KMS-11 (cell line): Measurements from ENCODE around the gene DPEP1.

Experiments
- H2AFZ ChIP-seq: fragments of 200-600 bp; sonication (generic); 2 replicates; pipeline ENCODE4 v1.6.1; 2016; ENCODE audit warnings: antibody characterized with exemption, mixed run types, low read depth
- H3K27ac ChIP-seq: fragments of 200-600 bp; sonication (generic); 2 replicates; pipeline ENCODE4 v1.6.1; 2016; ENCODE audit warnings: mild to moderate bottlenecking, mixed run types
- H3K27me3 ChIP-seq: fragments of 200-600 bp; sonication (generic); 2 replicates; pipeline ENCODE4 v1.6.1; 2017; ENCODE audit warnings: mild to moderate bottlenecking, low read depth, mixed run types, moderate library complexity; ENCODE audit not compliant: insufficient read depth
- H3K36me3 ChIP-seq: fragments of 200-600 bp; sonication (generic); 2 replicates; pipeline ENCODE4 v1.6.1; 2017; ENCODE audit warnings: mild to moderate bottlenecking, mixed run types; ENCODE audit not compliant: insufficient read depth
- H3K4me1 ChIP-seq: fragments of 200-600 bp; sonication (generic); 2 replicates; pipeline ENCODE4 v1.6.1; 2016; ENCODE audit warnings: mild to moderate bottlenecking, low read depth, mixed run types; ENCODE audit not compliant: poor library complexity, severe bottlenecking
- H3K4me2 ChIP-seq: fragments of 200-600 bp; sonication (generic); 2 replicates; pipeline ENCODE4 v1.7.0; 2016; ENCODE audit warnings: mild to moderate bottlenecking, mixed run types
- H3K4me3 ChIP-seq: fragments of 200-600 bp; sonication (generic); IDR thresholded peaks from 2 replicates; pipeline ENCODE4 v1.6.1; 2017; ENCODE audit warnings: low read depth, low read length, mixed read lengths; ENCODE audit not compliant: insufficient read depth
- H3K79me2 ChIP-seq: fragments of 200-600 bp; sonication (generic); 2 replicates; pipeline ENCODE4 v1.6.1; 2016; ENCODE audit warnings: low read depth, mixed run types; ENCODE audit not compliant: insufficient read depth
- H3K9ac ChIP-seq: fragments of 200-600 bp; sonication (generic); 2 replicates; pipeline ENCODE4 v1.6.1; 2016; ENCODE audit warnings: mild to moderate bottlenecking, mixed run types
- H4K20me1 ChIP-seq: fragments of 200-600 bp; sonication (generic); 2 replicates; pipeline ENCODE4 v1.6.1; 2016; ENCODE audit warnings: mild to moderate bottlenecking, mixed run types; ENCODE audit not compliant: insufficient read depth
- TF ChIP-seq, protein P1 (sequence below): fragments of 200-600 bp; sonication (generic); conservative IDR thresholded peaks from 2 replicates; pipeline ENCODE4 v1.6.1; 2017; ENCODE audit warnings: low read depth, mild to moderate bottlenecking, antibody characterized with exemption, low read length, moderate library complexity, mixed read lengths

The DPEP1 gene

DNA sequence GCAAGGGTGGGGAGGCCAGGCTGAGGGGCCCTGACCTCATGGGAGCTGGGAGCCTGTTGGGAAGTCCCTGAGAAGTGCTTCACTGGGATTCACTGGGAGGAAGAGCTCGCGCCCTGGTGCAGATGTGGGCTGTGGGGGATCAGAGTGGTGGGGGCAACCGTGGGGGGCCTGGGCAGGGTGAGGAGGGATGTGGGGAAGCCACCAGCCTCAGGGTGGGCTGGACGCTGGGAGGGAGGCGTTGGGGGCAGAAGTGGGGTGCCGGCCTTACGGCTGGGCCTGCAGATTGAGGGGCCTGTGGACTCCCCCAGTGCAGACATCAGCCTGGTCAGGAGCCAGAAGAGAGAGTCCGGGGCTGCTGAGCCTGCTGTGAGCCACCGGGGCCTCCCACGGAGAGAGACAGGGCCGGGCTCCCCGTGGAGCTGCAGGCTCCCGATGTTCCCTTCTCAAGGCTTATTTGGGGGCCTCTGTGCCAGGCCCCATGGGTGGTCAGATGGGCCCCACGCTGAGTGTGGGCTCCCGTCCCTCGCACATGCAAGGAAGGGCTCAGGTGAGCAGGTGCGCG, 7.8 kb downstream of the DPEP1 start:
- Histone ChIP-seq H3K4me1 (no peaks in the 10 kb centered on the region), H4K20me1 (no peaks in the 10 kb centered on the region), H3K36me3 (no peaks in the 10 kb centered on the region), H2AFZ (no peak overlapping the region), H3K4me2 (no peak overlapping the region), H3K27ac (no peak overlapping the region), H3K9ac (no peak overlapping the region), H3K79me2 (no peaks in the 10 kb centered on the region), H3K4me3 (no peak overlapping the region), H3K27me3 (peaks cover 69% of the 10 kb centered on the region)
- TF ChIP-seq, protein P1, sequence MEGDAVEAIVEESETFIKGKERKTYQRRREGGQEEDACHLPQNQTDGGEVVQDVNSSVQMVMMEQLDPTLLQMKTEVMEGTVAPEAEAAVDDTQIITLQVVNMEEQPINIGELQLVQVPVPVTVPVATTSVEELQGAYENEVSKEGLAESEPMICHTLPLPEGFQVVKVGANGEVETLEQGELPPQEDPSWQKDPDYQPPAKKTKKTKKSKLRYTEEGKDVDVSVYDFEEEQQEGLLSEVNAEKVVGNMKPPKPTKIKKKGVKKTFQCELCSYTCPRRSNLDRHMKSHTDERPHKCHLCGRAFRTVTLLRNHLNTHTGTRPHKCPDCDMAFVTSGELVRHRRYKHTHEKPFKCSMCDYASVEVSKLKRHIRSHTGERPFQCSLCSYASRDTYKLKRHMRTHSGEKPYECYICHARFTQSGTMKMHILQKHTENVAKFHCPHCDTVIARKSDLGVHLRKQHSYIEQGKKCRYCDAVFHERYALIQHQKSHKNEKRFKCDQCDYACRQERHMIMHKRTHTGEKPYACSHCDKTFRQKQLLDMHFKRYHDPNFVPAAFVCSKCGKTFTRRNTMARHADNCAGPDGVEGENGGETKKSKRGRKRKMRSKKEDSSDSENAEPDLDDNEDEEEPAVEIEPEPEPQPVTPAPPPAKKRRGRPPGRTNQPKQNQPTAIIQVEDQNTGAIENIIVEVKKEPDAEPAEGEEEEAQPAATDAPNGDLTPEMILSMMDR = no peak

DNA sequence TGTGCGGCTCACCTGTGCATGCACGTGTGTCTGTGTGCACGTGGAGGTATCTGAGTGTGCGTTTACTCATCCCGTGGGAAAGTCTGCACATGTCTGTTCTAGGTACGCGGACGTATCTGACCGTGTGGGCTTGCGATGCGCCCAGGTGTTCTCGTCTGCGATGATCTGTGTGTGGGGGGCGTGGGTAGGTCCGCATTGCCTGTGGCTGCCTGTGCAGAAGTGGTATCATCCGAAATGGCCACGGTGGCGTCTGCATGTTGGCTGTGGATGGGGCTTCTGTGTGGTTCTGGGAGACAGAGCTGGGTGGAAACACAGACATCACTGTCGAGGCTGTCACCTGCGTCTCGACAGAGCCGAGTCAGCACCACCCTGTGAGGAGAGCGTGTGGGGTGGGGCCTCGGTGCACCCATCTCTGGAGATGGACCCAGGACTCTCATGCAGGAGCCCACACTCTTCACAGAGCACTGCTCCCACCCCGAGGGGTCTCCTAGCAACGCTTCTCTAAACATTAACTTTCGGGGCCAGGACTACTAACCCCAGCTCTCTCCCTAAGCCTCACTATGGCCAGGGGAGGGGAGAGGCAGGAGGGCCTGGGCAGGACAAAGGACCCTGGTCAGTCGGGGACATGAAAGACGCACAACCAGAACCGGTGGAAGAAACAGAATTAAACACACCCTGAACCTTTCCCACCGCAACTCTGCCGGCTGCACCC, 8.4 kb downstream of the DPEP1 start:
- no peak overlapping the region for H3K4me2 ChIP-seq
- TF ChIP-seq, protein P1 = no peak
- no peaks in the 10 kb centered on the region for H3K36me3 ChIP-seq
- H3K79me2 ChIP-seq = no peaks in the 10 kb centered on the region
- no peaks in the 10 kb centered on the region for H4K20me1 ChIP-seq
- no peak overlapping the region for H3K4me3 ChIP-seq
- no peaks in the 10 kb centered on the region for H3K4me1 ChIP-seq
- H3K27me3 ChIP-seq = peaks cover 76% of the 10 kb centered on the region
- H2AFZ ChIP-seq = no peak overlapping the region
- no peak overlapping the region for H3K9ac ChIP-seq
- H3K27ac ChIP-seq = no peak overlapping the region

DNA sequence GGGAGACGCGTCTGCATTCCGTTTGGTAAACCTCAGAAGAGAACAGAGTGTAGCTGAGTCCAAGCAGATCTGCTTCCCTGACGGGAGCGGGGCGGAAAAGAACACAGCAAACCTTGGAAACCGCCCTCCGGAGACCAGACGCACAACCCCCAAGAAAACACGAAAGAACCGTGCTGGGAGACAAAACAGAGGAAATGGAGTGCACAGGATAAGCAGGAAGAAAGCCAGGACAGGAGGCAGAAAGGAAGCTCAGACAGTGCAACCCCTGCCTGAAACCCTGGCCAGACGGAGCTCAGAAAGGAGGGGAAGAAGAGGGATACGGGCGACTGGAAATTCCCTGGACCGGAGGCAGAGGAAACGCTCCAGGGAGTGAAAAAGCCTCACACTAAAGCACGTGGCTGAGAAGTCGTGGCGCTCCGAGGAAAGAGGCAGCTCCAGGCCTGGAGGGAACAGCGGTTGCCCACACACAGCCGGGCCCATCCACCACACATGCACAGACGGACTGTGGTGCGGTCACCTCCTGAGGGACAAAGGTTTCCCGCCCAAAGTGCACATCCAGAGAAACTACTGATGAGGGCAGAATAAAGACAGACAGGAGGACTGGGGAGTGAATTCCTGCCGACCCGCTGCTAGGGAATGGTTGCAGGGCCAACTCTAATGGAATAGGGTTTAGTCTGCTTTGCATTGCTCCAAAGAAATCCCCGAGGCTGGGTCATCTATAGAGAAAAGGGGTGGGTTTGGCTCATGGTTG, 10.2 kb downstream of the DPEP1 start:
- Histone ChIP-seq H3K27ac (no peak overlapping the region), H3K36me3 (no peaks in the 10 kb centered on the region), H3K4me2 (no peak overlapping the region), H3K79me2 (no peaks in the 10 kb centered on the region), H3K9ac (no peak overlapping the region), H3K4me3 (no peak overlapping the region), H2AFZ (no peak overlapping the region), H3K27me3 (peaks cover 85% of the 10 kb centered on the region), H4K20me1 (no peaks in the 10 kb centered on the region), H3K4me1 (no peaks in the 10 kb centered on the region)
- TF ChIP-seq, protein P1 = no peak

DNA sequence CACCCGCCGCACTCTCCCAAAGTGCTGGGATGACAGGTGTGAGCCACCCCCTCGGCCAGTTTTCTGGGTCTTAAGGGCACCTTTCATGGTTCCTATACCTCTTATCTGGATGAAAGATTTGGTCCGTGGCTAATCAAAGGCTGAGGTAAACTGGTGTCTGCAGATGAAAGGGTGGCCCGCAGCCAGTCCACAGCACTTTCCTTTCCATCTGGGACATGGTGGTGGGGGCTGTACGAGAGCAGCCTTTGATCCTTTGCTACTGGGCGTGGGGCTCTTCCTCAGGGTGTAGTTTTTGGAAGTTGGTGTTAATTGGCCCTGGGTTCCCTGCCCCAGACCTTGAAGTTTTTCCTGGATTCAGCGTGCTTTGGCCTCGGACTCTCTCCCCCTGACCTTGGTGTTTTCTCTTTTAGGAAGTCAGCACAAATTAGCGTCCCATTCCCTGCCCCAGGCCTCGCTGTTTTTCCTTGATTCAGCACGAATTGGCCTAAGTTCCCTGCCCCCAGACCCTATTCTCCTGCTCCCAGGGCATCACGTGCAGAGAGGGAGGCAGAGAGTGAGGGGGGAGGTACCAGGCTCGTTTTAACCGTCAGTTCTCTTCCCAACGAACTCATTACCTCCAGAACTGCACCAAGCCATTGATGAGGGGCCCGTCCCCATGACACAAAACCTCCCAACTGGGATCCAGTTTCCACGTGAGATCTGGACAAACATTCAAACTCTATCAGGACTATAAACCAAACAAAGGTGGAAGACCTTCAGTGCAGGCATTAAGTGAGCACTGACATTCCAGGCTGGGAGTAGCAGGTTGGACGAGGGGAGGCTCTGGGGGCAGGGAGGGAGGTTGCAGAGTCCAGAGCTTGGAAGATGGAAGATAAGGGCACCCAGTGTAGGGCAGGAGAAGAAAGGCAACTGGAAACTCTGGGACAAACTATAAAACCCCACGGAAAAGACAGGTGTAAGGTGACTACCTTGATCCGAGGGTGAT, 11.6 kb downstream of the DPEP1 start:
- Histone ChIP-seq H3K27me3 (peaks cover 95% of the 10 kb centered on the region), H2AFZ (no peak overlapping the region), H3K4me2 (no peak overlapping the region), H3K9ac (no peak overlapping the region), H4K20me1 (no peaks in the 10 kb centered on the region), H3K27ac (no peak overlapping the region), H3K79me2 (no peaks in the 10 kb centered on the region), H3K36me3 (no peaks in the 10 kb centered on the region), H3K4me3 (no peak overlapping the region), H3K4me1 (no peaks in the 10 kb centered on the region)
- TF ChIP-seq, protein P1 = no peak
